ENCODE results near the gene SLC1A5.

SLC1A5 gene

GRCh38 chr19:46725036-46725820 lies 63.2 kb downstream of the SLC1A5 start:
- Histone ChIP-seq H3K4me3 (ENCODE audit: low read depth in 1 of 2, low read length in 2 of 2) (no peak overlapping the region), H3K9ac (ENCODE audit: low read depth, low read length) (no peak overlapping the region)

More at GRCh38 chr19:46725036-46725820, 63.2 kb downstream of the SLC1A5 start:
- Histone ChIP-seq H3K9me3 (ENCODE audit: insufficient read depth, low read length, severe bottlenecking) (no peaks in the 10 kb centered on the region), H2AFZ (ENCODE audit: low read depth, low read length) (no peak overlapping the region), H3K79me2 (ENCODE audit: insufficient read depth, low read length) (peaks cover 28% of the 10 kb centered on the region), H4K20me1 (ENCODE audit: insufficient read depth, low read length) (peaks cover 84% of the 10 kb centered on the region), H3K4me2 (ENCODE audit: insufficient read depth, low read length) (no peak overlapping the region), H3K36me3 (ENCODE audit: insufficient read depth, low read length) (peaks cover 100% of the 10 kb centered on the region), H3K4me1 (ENCODE audit: insufficient read depth, low read length) (peaks cover 9% of the 10 kb centered on the region; the same call in 1 of the 2 replicates), H3K27ac (ENCODE audit: low read length) (no peak overlapping the region), H3K27me3 (ENCODE audit: insufficient read depth, low read length, poor library complexity) (no peaks in the 10 kb centered on the region)
- DNase-seq (no peak), ATAC-seq (ENCODE audit: insufficient read depth, low read depth) (no peak)
- TF ChIP-seq EZH2 (IDR thresholded peaks at IDR 0.05; ENCODE audit: borderline replicate concordance, low read depth, low read length, severe bottlenecking): no peak
- TF ChIP-seq, protein P1, sequence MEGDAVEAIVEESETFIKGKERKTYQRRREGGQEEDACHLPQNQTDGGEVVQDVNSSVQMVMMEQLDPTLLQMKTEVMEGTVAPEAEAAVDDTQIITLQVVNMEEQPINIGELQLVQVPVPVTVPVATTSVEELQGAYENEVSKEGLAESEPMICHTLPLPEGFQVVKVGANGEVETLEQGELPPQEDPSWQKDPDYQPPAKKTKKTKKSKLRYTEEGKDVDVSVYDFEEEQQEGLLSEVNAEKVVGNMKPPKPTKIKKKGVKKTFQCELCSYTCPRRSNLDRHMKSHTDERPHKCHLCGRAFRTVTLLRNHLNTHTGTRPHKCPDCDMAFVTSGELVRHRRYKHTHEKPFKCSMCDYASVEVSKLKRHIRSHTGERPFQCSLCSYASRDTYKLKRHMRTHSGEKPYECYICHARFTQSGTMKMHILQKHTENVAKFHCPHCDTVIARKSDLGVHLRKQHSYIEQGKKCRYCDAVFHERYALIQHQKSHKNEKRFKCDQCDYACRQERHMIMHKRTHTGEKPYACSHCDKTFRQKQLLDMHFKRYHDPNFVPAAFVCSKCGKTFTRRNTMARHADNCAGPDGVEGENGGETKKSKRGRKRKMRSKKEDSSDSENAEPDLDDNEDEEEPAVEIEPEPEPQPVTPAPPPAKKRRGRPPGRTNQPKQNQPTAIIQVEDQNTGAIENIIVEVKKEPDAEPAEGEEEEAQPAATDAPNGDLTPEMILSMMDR (IDR thresholded peaks at IDR 0.05; ENCODE audit: borderline replicate concordance, extremely low read depth, low read length, poor library complexity, severe bottlenecking): no peak

All from DND-41 (cell line).